Stimulated activated CD8-positive, alpha-beta memory T cell treated with anti-CD3 and anti-CD28 coated beads, Interleukin-15, amount 100 ng/mL, for 4 hours (primary cell): ENCODE measurements around the gene PIGS.
"Not testable (repeated sequence)": the region's sequence is repeated elsewhere in the genome, so short reads cannot be mapped to it uniquely, and the experiment has no call there.

Source experiments
- DNase-seq, 2 donors: peaks; one replicate each; pipeline ENCODE4 v3.0.0-alpha.2; 2020; ENCODE audit warnings: low read depth in 2 of 2

Gene PIGS

DNA sequence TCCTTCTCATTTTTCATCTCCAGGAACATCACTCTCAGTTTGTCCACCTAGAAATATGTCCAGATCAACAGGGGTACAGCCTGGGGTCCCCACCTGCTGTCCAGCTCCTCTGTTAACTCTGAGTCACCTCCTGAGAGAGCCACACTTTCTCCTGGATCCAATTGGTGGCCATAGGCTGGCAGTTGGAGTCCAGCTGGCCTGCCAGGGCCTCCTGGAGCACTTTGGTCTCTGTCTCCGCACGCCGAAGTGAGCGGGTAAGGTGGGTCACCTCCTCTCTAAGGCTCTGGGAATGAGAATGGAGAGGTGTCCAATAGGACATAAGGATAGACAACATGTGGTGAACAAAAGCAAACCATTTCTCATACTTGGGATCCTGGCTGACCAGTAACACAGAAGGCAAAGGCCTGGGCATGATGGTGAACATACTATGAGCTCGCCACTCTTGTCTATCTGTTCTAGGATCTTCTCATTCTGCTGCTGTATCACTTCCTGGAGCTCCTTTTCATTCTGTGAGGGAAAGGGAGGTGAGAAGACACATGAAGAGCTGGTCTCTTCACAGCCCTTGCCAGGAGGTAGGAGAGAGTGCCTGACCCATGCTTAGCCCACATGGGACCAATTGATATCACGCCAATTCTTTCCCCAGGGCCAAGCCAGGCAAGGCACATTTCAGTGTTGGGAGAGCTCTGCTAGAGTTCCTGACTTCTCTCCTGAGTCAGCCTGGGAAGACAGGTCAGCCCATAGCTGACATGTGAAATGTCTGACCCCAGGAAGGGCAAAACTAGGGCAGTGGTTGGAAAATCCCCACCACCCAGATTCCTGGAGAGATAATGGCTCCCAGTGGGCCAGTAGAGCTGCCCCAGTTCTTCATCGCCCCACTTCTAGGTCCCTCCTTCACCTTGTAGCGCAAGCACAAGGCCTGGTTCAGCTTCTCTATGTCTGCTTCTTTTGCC lies 7.2 kb upstream of the PIGS start:
- no peak for DNase-seq

DNA sequence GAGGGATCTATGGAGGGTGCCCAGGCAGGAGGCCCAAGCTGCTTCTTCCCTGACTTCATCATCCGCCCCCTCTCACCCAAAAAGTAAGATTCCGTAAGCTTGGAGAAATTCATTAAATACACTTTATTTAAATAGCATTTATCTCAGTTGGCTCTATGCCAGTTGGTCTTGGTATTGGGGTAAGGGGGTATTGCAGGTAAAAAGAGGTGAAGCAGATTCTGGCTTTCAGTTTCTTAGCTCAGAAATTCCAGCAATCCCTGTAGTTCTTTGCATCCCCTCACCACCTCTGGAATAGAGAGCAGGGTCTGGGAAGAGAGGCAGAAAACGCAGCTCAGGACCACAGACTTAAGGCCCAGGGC lies 6.1 kb upstream of the PIGS start:
- DNase-seq, result no peak

DNA sequence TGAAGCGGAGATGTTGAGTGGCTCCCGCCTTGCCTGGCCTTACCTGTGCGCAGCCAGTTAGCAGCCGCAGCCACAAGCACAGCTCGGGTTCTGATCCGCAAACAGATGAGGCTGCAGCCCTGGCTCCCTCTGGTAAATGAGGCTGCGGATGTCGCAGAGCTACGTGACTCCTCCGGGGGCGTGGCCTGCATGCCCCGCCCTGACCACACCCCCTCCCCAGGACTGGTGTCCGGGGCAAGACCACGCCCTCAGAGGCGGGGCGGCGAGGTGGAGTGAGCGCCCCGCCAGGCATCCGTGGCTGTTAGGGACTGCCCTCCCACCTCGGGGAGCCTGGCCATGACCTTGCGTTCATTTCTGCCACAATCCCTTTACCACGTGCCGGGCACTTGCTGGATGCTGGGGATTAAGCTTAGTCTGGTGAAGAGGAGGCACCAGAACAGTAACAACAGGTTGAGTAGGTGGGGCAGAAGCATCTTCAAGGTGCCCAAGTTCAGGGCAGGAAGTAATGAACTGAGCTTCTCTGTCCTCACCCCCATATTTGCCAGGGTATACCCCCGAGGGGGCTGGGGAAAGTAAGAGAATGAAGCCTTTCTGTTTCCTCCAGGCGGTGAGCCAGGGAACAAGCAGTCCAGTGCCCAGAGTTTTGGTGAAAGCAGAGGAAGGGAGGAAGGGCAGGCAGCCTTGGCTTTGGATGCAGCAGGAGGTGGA lies 5.6 kb upstream of the PIGS start, which contains the start of gene ALDOC:
TSS of gene ALDOC (minus strand) at position 138 of the 708 bp plus-strand sequence. CDS start 1,363 bp downstream, outside the sequence.
- DNase-seq, result peak; percentile 92 to 94

DNA sequence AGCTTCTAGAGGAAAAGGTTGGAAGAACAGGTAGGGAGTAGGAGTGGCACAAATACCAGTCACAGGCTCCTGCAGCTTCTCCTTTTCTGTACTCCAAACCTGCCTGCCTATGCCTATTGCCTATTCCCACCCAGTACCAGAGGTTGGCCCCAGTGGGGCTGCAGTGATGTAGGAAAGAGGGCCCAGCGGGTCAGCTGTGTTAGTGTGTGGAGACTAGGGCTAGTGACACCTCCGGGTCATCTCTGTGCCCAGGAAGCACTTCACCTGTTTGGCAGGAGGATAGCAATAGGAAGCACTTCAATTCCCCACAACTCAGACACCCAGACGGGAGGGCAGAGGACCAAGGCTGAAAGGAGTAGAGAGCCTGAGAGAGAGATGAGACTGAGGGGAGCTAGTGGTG lies 4.7 kb upstream of the PIGS start:
- DNase-seq, result not testable (repeated sequence)

DNA sequence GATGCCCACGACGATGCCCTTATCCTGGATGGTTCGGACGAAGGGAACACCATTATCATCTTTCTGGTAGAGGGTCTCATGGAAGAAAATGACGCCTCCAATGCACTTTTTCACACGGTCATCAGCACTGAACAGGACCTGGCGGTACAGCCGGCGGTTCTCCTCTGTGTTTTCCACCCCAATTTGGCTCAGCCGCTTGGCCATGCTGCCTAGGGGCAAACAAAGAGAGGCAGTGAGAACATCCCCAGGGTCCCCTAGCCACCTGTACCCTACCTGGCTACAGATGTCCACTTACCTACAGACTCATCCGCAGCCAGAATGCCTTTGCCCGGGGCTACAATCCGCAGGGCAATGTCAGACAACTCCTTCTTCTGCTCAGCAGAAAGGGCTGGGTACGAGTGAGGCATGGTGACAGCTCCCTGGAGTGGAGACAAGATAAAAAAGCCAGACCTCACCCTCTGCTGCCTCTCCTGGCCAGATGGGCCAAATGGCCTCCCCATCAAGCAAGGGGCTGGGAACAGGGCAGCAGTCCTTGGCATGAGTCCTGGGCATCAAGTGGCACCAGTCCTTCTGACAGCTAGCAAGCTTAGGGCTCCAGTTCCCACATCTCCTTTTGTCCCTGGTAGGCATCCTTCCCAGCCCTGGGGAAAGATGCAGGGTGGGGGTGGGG lies 3.9 kb upstream of the PIGS start:
- DNase-seq, result no peak

DNA sequence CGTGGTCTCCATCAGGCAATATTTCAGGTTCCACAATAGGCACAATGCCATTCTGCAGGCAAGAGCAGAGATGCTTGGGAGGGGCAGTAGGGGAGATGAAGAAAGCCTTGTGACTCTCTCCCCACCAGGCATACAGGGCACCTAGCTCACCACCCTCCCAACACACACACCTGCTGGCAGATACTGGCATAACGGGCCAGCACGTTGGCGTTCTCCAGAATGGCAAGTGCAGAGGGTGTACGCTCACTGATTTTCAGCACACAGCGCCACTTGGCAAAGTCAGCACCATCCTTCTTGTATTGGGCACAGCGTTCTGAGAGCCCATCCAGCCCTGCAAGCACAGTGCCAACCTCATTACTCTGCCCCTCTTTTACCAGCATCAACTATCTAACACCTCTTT lies 3.2 kb upstream of the PIGS start:
- DNase-seq, result no peak

DNA sequence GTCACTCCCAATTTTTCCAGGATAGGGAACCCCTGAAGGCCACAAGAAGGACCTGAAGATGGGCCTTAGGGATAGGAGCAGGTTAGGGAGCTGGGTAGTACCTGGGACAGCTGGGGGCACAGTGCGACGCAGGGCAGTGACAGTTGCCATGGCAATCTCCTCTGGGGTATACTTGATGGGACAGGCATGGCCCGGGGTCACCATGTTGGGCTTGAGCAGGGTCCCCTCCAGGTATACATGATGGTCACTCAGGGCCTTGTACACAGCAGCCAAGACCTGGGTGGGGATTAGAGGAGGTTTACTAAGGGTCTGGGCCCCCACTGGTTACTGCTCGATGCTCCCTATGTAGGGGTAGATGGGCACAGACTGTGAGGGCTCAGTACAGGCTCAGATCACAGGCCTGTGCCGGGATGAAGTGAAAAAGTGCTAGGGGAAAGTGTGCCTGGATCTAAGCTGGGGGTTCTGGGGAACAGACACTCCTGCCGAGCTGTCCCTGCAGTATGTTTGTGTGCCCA lies 2.7 kb upstream of the PIGS start:
- DNase-seq, result no peak

DNA sequence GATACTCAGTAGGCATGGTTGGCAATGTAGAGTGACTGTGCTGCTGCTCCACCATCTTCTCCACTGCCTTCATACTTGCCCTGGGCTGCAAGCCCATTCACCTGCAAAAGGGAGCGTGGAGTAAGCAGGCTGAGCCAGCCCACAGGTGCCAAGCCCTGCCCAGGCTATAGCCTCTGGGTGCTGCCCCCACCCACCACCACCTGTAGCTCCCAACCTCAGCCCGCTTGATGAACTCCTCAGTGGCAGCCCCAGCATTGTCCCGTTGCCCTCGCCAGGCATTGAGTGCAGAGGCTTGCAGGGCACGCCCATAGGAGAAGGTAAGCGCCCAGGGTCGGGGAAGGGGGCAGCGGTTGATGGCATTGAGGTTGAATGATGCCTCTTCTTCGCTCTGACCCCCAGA lies 2.2 kb upstream of the PIGS start:
- DNase-seq, result no peak

DNA sequence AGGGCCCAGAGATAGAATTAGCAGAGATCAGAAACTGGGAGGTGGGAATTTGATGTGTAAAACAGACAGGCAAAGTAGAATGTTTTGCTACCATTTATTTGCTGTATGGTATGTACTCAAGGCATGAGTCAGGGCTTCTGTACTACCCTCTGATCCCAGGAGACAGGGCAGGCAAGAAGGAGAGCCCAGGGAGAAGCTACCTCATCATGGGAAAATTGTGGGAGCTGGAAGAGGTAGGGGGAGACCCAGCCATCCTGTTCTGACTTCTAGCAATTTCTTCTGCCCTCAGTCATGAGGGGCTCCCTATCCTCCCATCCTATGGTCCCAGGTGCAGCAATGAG lies 1.7 kb upstream of the PIGS start:
- no peak for DNase-seq

DNA sequence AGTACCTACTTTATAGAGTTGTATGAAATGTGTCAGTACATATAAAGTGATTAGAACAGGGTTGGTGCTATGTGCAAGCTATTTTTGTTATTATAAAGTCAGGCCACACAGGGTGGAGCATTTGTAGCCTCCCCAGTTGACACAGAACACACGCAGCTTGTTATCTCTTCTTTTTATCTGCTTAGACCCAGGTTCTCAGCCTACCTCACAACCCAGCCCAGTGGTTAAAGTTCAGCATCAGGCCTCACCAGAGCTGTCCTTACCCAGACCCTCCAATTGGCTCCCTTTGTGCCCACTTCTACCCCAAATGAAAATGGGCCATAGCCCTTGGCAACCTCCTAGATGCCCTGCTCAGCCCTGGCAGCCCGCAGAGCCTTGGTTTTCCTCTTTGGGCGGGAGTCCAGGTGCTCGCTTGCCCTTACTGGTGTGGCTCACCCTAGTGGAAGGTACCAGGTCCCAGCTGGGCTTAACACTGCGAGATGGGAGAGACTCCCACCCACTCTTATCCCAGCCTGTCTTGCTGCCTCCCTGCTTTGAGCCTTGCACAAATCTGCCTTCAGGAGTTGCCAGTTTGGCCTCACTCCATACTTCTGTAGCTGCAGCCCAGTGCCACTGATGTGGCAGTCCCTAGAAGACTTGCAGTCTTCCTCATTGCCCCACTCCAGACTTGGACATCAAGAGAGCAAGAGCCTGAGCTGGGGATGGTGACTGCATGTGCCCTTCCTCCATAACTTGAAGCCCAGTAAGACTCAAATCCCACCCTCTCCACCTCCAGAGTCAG lies 1.1 kb upstream of the PIGS start:
- no peak for DNase-seq

DNA sequence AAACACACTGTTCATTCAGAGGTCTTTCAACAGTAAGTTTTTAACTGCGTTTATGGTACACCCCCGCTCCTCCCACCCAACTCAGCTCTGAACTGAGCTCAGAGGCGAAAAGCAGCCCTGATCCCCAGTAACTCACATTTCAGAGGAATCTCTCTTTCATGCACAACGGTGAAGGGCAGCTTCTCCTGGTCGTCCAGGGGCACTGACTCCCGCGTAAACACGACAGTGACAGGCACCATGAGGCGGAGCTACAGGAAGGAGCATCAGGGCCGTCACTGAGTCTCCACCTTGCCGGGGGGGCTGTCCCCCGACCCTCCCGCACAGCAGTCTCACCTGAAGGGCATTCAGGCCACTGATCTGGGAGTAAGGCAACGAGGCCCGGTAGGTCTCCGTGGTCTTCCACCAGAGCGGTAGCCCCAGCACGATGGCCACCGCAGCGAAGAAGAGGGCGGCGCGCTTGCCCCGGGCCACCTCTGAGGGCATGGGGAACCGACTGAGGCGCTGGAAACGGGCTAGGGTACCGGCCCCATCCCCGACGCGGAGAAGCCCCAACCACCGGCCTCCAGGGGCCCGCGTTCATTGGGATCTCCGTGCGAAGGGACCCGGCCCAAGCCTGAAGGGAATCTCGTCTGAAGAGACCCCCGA lies 486 bp downstream of the PIGS start:
- DNase-seq, result peak in 1 of 2 donors; percentile 17

DNA sequence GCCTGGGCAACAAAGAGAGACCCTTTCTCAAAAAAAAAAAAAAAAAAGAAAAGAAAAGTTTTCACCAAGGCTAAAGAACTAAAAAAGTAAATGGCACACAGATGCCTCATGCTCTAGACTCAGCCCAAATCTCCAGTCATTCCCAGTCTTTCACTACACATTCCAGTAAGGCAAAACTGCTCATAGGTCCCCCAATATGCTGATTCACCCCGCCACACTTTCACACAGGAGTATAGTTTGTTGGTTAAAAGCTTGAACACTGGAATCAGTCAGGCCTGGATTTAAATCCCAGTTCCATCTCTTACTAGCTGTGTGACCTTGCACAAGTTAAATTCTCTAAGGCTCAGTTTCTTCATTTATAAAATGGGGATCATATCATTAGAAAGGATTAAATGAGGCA lies 1.9 kb downstream of the PIGS start:
- no peak for DNase-seq

DNA sequence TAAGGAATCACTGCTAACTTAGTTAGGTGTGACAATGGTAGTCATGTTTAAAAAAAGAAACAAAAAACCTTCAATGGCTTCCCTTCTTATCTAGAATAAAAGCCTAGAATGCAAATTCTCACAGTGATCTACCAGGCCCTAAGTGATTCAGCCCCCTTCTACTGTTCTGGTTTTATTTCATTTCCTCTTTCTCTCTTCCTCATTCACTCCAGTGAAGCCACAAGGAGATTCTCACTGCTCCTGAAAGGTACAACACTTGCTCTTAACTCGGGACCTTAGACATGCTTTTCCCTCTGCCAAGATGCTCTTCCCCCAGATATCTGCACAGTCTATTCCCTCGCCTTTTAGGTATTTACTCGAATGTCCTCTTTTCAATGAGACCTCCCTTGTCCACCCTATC lies 3.7 kb downstream of the PIGS start:
- no peak for DNase-seq

DNA sequence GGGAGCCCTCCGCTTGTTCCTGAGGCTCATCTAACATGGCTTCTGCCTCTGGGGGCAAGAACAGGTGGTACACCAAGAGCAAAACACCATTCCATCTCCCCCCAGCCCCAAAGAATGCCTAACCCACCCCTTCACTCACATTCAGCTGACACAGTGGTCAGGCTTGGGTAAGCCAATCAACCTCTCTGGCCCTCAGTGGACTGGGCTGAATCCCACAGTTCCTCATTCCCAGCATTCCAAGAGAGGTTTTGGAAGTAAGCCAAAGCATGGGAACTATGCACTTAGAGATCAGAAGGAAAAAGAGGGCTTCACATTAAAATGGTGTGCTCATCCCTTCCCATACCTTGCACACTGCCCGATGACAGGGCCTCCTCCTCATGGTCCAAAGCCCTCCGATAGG lies 7.8 kb downstream of the PIGS start:
- no peak for DNase-seq

DNA sequence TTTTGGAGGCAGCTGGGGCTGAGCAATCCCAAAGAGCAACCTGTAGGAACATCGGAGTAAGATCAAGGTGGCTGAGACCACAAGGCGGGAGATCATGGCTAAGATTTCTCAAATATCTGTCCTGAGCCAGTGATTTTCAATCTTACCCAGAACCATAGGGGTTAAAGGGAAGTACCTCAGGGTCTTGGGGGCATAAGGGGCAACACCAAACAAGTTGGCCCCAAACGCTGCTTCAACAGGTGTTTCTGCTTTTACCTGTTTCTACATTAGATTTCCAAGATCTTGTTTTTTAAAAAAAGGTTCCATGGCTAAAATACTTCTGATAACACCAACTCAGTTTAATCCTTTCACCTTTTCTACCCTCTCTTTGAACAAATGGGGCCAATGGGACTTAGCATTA lies 16.3 kb downstream of the PIGS start:
- no peak for DNase-seq

DNA sequence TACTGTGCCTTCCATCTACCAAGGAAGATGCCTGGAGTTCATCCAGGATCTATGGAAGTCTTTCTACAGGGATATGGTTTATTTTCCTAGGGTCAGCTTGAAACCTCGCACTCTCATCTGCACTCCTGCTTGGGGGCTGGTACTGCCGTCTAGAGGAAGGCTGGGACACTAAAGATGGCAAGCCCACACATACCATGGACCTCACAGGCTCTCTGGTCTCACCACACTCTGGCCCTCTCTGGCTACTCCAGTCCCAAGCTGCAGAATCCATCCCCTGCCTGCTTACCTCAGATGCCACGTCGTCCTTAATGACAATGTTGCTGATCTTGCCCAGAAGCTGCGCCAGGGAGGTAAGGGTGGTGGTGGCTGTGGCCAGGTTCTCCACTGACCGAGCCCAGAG lies 16.8 kb downstream of the PIGS start:
- no peak for DNase-seq

DNA sequence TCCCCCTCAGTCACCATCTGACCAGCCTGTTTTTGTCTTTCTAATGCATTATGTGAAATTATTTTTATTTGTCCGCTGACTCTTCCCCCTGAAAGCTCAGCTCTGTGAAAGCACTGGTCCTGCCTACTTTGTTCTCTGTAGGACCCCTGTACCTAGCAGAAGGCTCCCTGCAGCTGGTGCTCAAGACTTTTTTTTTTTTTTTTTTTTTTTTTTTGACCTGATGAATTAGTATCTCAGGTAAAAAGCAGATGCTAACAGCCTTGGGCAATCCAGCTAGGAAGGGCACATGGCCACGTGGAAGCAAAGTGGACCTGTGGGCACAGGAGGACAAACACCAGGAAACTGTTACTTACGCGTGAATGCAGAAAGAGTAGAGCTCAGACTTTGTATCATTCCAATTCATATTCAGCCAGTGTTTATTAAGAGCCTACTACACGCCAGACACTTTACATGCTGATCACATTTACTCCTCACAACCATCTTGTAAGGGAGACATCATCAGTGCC lies 18.3 kb downstream of the PIGS start:
- no peak for DNase-seq

DNA sequence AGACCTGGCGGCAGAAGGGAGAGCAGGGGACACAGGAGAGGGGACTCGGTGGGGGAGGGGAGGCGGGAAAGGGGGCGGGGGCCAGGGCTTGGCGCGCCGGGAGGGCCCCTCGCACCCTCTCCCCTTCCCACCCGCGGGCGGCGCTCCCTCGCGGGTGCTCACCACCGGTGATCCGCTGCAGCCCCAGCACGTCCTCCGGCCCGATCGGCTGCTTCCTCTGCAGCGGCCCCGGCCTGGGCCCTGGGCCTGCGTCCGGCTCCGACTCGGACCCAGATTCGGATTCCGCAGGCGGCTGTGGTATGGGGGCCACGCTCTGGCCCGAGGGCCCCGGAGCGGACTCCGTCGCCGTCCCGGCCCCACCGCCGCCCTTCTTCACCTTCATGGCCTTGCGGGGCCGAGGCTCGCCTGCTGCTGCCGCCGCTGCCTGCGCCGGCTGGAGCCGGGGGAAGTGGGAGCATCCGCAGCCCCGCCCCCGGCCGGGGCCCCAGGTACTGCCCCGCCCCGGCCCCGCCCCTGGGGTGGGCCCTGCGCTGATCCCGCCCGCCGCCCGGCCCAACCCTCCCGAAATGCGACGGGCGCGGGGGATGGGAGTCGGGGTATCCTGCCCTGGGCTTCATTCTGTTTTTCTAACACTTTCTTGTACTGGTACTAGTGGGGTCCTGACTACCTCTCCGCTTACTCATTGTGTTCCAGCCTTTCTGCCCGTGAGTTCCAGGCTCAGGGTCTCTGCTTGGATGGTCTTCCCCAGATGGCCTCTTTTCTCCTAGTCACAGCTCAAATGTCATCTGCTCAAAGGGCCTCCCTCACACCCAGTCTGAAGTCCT lies 18.9 kb downstream of the PIGS start, which contains the start of gene UNC119:
TSS of gene UNC119 (minus strand) at position 449 of the 824 bp plus-strand sequence. CDS start at position 382, 67 bp downstream.
- peak; percentile 41 to 49 for DNase-seq

DNA sequence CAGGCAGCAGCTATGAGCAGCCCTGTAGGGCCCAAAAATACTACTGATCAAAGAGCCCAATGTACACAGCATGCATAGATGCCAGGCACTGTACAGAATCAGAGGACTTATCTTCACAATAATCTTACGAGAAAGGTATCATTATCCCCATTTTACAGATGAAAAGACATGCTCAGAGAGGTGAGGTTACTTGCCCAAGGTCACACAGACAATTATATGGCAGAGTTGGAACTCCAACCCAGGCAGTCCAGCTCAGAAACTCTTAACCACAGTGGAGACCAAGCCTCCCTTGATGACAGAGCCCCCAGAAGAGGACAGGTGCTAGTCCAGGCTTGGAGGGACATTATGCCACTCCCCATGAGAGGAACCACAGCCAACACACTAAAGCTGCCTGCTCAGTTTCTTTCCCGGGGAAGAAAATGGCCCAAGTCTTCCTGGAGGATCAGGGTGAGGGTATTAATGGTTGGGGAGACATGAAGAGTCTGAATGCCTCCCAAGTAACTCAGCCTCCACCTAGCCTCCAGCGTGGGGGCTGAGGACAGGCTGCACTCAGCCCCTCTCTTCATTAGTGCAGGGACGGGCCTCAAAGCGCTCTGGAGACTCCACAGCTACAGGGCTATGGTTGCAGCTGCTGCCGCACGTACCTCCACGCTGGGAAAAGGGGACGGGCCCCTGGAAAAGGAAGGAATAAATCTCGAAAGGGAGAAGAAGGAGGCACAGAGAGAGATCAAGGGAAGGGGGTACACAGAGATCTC lies 19.7 kb downstream of the PIGS start:
- no peak for DNase-seq
